Nephron (organoid): ENCODE results near the gene STEAP1.
"Not testable (repeated sequence)": the region's sequence is repeated elsewhere in the genome, so short reads cannot be mapped to it uniquely, and the experiment has no call there.

Source experiments
- H3K27ac Mint-ChIP-seq, 3 experiments: 2 replicates each; pipeline ENCODE4 v1.8.0; 2020; ENCODE audit warnings: mixed read lengths in 3 of 3, mild to moderate bottlenecking in 2 of 3, moderate library complexity in 1 of 3
- H3K27me3 Mint-ChIP-seq: 2 replicates; pipeline ENCODE4 v1.8.0; 2021; ENCODE audit warnings: low read depth, mild to moderate bottlenecking, moderate library complexity, mixed read lengths
- H3K36me3 Mint-ChIP-seq: 2 replicates; pipeline ENCODE4 v1.8.0; 2020; ENCODE audit warnings: low read depth, mixed read lengths
- H3K4me1 Mint-ChIP-seq: 2 replicates; pipeline ENCODE4 v1.8.0; 2020; ENCODE audit warnings: mixed read lengths
- H3K4me3 Mint-ChIP-seq, 3 experiments: 2 replicates each; pipeline ENCODE4 v1.8.0; 2020; ENCODE audit warnings: mild to moderate bottlenecking in 3 of 3, mixed read lengths in 3 of 3, moderate library complexity in 2 of 3
- H3K9me3 Mint-ChIP-seq: 2 replicates; pipeline ENCODE4 v1.8.0; 2020; ENCODE audit warnings: mixed read lengths
- CTCF ChIP-seq, 3 experiments: fragments of 200-600 bp; sonication (generic); IDR thresholded peaks; one replicate each; pipeline ENCODE4 v1.5.0; 2021; ENCODE audit warnings: antibody characterized with exemption in 3 of 3; ENCODE audit not compliant: unreplicated experiment in 3 of 3

STEAP1 gene

GRCh38 chr7:90149428-90149827 is 4.8 kb upstream of the STEAP1 start:
- peak; percentile 38 to 57 (median 48) for TF ChIP-seq CTCF (IDR thresholded peaks at IDR 0.05; ENCODE audit: unreplicated experiment in 3 of 3)
- H3K9me3 Mint-ChIP-seq, H3K36me3 Mint-ChIP-seq, H3K4me3 Mint-ChIP-seq, H3K4me1 Mint-ChIP-seq, H3K27ac Mint-ChIP-seq, H3K27me3 Mint-ChIP-seq: not testable (repeated sequence)

DNA sequence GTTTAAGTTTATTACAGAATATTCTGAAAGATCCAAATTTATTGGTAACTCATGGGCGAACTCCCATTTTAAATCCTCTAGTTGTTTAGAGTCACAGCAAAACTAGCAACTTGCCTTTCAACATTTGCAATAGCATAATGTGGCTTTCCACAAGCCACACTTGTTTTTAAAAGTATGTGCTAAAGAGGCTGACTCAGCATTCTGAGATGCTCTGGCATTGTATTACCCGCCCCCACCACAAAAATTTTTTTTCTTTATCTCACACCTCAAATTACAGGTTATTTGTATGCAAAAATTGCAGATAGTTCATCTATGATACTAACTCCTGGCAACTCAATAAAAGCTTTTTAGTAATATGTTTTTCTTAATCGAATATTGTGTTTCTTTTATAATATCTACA is 2.4 kb upstream of the STEAP1 start:
- not testable (repeated sequence) for H3K27ac Mint-ChIP-seq, H3K4me1 Mint-ChIP-seq

DNA sequence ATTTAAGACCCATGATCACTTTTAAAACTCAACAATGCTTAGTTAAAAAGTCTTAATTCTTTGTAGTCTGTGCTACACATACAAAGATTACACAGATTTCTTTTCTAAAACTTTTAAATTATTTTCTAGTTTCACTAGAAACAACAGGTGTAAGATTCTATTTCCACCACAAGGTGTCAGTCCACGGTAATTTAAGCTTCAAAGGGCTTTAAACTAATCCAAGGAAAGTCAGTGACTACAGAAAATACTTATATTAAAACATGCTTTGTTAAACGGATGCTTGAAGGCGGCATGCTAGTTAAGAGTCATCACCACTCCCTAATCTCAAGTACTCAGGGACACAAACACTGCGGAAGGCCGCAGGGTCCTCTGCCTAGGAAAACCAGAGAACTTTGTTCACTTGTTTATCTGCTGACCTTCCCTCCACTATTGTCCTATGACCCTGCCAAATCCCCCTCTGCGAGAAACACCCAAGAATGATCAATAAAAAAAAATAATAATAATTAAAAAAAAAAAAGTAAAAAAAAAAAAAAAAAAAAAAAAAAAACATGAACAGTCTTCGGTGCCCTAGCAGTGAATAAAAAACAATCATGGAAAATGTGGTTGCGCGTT is 1.5 kb upstream of the STEAP1 start:
- Mint-ChIP-seq H3K4me3 (peak overlapping the region; percentile 76 to 87 (median 84)), H3K27me3 (peaks cover 15% of the 10 kb centered on the region), H3K27ac (peak overlapping the region; percentile 72 to 93 (median 74))
- not testable (repeated sequence) for H3K9me3 Mint-ChIP-seq, H3K36me3 Mint-ChIP-seq, H3K4me1 Mint-ChIP-seq
- TF ChIP-seq CTCF (IDR thresholded peaks at IDR 0.05; ENCODE audit: unreplicated experiment in 3 of 3), result peak; percentile 56 to 73 (median 63)

More for the DNA sequence above, 2.4 kb upstream of the STEAP1 start:
- not testable (repeated sequence) for H3K4me3 Mint-ChIP-seq, H3K9me3 Mint-ChIP-seq, H3K36me3 Mint-ChIP-seq
- peaks cover 15% of the 10 kb centered on the region for H3K27me3 Mint-ChIP-seq

GRCh38 chr7:90155206-90155605 is 937 bp downstream of the STEAP1 start:
- no peaks in the 10 kb centered on the region for H3K36me3 Mint-ChIP-seq
- H3K27me3 Mint-ChIP-seq, result peaks cover 15% of the 10 kb centered on the region
- H3K9me3 Mint-ChIP-seq, result no peaks in the 10 kb centered on the region
- peaks cover 5% of the 10 kb centered on the region for H3K4me1 Mint-ChIP-seq
- no peak overlapping the region for H3K27ac Mint-ChIP-seq
- peak overlapping the region; percentile 82 to 89 (median 85) for H3K4me3 Mint-ChIP-seq
- no peak for TF ChIP-seq CTCF (IDR thresholded peaks at IDR 0.05; ENCODE audit: unreplicated experiment in 3 of 3)

DNA sequence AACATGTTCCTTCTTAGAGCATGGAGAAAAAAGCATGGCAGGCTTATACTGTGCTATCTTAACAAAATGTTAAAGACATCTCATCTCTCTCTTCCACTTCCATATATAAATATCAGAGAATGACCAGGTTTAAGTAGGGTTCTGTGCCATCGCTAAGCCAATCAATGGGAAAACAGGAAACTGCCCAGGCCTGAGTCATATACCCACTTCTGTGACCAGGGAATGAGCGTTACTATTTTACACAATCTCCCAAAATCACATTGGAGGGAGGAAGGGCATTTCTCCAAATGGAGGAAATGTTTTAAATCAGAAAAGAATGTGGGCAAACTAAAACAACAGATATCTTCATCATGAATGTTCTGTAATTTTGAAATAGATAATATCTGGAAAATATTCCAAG is 3.1 kb downstream of the STEAP1 start:
- H3K9me3 Mint-ChIP-seq, H3K4me3 Mint-ChIP-seq, H3K36me3 Mint-ChIP-seq, H3K27ac Mint-ChIP-seq, H3K4me1 Mint-ChIP-seq: not testable (repeated sequence)
- peaks cover 15% of the 10 kb centered on the region for H3K27me3 Mint-ChIP-seq

DNA sequence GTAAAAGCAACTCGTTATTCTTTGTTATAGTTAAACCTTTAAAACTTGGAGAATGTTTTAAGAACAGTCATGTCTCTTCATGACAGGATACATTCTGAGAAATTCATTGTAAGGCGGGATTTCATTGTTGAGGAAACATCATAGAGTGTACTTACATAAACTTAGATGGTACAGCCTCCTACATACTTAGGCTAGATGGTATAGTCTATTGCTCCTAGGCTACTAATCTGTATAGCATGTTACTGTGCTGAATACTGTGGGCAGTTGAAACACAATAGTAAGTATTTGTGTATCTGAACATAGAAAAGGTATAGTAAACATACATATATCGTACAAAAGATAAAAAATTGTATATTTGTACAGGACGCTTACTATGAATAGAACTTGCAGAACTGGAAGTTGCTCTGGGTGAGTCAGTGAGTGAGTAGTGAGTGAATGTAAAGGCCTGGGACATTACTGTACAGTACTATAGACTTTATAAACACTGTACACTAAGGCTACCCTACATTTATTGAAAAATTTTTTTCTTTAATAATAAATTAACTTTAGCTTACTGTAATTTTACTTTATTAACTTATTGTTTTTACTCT is 3.6 kb downstream of the STEAP1 start:
- peaks cover 12% of the 10 kb centered on the region for H3K27me3 Mint-ChIP-seq
- not testable (repeated sequence) for H3K9me3 Mint-ChIP-seq, H3K4me3 Mint-ChIP-seq, H3K27ac Mint-ChIP-seq, H3K4me1 Mint-ChIP-seq, H3K36me3 Mint-ChIP-seq

- Mint-ChIP-seq H3K27me3 (no peaks in the 10 kb centered on the region), H3K4me3 (no peak overlapping the region), H3K4me1 (peaks cover 6% of the 10 kb centered on the region), H3K27ac (no peak overlapping the region), H3K36me3 (no peaks in the 10 kb centered on the region), H3K9me3 (peaks cover 4% of the 10 kb centered on the region)
- TF ChIP-seq CTCF (IDR thresholded peaks at IDR 0.05; ENCODE audit: unreplicated experiment in 3 of 3), result no peak
Observed at GRCh38 chr7:90163534-90163933, 9.3 kb downstream of the STEAP1 start.
